ENCODE data around the gene FCRL5.

FCRL5 gene

DNA sequence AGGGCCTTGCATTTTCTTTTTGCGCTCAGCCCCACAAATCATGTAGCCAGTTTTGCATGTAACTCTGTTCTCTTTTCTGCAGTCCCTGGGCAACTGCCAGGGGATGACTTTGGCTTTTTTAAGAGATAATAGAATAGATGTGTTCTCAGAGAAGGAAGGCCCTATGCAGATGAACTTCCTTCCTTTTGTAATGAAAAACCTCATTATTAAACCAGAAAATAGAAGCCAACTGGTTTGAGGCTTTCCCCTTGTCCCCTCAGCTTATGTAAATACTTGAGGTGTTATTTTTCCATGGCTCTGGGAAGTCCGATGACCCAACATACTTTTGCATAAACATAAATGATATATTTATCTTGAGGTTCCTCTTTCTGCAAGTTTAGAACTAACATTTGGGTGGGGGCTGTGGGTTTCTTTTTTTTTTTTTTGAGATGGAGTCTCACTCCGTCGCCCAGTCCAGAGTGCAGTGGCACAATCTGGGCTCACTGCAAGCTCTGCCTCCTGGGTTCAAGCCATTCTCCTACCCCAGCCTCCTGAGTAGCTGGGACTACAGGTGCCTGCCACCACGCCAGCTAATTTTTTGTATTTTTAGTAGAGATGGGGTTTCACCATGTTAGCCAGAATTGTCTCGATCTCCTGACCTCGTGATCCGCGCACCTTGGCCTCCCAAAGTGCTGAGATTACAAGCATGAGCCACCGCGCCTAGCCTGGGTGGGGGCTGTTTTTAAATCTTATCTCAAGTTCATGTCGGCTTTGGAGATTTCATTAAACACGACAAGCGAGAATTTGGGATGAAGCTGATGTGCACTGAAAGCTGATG, 14.4 kb upstream of the FCRL5 start:
- POLR2A ChIA-PET, result no interaction called here
- Histone ChIP-seq H3K4me3 (ENCODE audit: low read depth, low read length) (no peak overlapping the region), H3K9me3 (ENCODE audit: control insufficient read depth, insufficient read depth, low read depth, low read length) (no peaks in the 10 kb centered on the region), H3K4me1 (ENCODE audit: control insufficient read depth, insufficient read depth, low read length) (no peaks in the 10 kb centered on the region), H3K27ac (ENCODE audit: extremely low read depth, low read depth, low read length) (no peak overlapping the region), H3K36me3 (ENCODE audit: control insufficient read depth in 2 of 2, insufficient read depth in 1 of 2, low read length in 2 of 2) (no peaks in the 10 kb centered on the region)
- TF ChIP-seq, protein P1, sequence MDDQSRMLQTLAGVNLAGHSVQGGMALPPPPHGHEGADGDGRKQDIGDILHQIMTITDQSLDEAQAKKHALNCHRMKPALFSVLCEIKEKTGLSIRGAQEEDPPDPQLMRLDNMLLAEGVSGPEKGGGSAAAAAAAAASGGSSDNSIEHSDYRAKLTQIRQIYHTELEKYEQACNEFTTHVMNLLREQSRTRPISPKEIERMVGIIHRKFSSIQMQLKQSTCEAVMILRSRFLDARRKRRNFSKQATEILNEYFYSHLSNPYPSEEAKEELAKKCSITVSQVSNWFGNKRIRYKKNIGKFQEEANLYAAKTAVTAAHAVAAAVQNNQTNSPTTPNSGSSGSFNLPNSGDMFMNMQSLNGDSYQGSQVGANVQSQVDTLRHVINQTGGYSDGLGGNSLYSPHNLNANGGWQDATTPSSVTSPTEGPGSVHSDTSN (CRISPR knock-in tag; IDR thresholded peaks at IDR 0.05), result no peak
- TF ChIP-seq ZNF239 (tag by site-specific recombination; IDR thresholded peaks at IDR 0.05) (no peak), ZNF560 (tag by site-specific recombination; IDR thresholded peaks at IDR 0.05; ENCODE audit: borderline replicate concordance) (no peak), BCL11B (tag by site-specific recombination; IDR thresholded peaks at IDR 0.05; ENCODE audit: low read depth) (no peak), ZNF701 (tag by site-specific recombination; IDR thresholded peaks at IDR 0.05) (no peak), SP3 (tag by site-specific recombination; IDR thresholded peaks at IDR 0.05) (no peak), MZF1 (tag by site-specific recombination; IDR thresholded peaks at IDR 0.05; ENCODE audit: borderline replicate concordance) (no peak), ZBTB10 (tag by site-specific recombination; IDR thresholded peaks at IDR 0.05) (no peak), HOXD13 (CRISPR knock-in tag; IDR thresholded peaks at IDR 0.05; ENCODE audit: borderline replicate concordance) (no peak), MYNN (tag by site-specific recombination; IDR thresholded peaks at IDR 0.05; ENCODE audit: borderline replicate concordance) (no peak), FEZF1 (tag by site-specific recombination; IDR thresholded peaks at IDR 0.05) (no peak), ZSCAN30 (tag by site-specific recombination; IDR thresholded peaks at IDR 0.05) (no peak), SP7 (tag by site-specific recombination; IDR thresholded peaks at IDR 0.05) (no peak), ZNF133 (tag by site-specific recombination; IDR thresholded peaks at IDR 0.05) (no peak), ZNF324 (tag by site-specific recombination; IDR thresholded peaks at IDR 0.05) (no peak), ZNF830 (tag by site-specific recombination; IDR thresholded peaks at IDR 0.05; ENCODE audit: low read depth) (no peak)
- CTCF ChIA-PET, result interaction anchor here (1.8 to 3.5 kb wide), 2 partner anchors 14 kb away, joined by 7 to 27 read pairs; no protein-coding TSS in a partner anchor

GRCh38 chr1:157562515-157562914, 10.2 kb upstream of the FCRL5 start:
- H3K4me1 ChIP-seq (ENCODE audit: control insufficient read depth, insufficient read depth, low read length), result no peaks in the 10 kb centered on the region
- CTCF ChIA-PET, result interaction anchor here (1.0 to 1.5 kb wide), 4 partner anchors 18 to 386 kb away, joined by 3 to 7 read pairs (median 3); no protein-coding TSS in a partner anchor
- no peaks in the 10 kb centered on the region for H3K9me3 ChIP-seq (ENCODE audit: control insufficient read depth, insufficient read depth, low read depth, low read length)
- no peak overlapping the region for H3K4me3 ChIP-seq (ENCODE audit: low read depth, low read length)
- H3K36me3 ChIP-seq (ENCODE audit: control insufficient read depth in 2 of 2, insufficient read depth in 1 of 2, low read length in 2 of 2), result no peaks in the 10 kb centered on the region
- no peak overlapping the region for H3K27ac ChIP-seq (ENCODE audit: extremely low read depth, low read depth, low read length)
- POLR2A ChIA-PET, result no interaction called here
- TF ChIP-seq, protein P2, sequence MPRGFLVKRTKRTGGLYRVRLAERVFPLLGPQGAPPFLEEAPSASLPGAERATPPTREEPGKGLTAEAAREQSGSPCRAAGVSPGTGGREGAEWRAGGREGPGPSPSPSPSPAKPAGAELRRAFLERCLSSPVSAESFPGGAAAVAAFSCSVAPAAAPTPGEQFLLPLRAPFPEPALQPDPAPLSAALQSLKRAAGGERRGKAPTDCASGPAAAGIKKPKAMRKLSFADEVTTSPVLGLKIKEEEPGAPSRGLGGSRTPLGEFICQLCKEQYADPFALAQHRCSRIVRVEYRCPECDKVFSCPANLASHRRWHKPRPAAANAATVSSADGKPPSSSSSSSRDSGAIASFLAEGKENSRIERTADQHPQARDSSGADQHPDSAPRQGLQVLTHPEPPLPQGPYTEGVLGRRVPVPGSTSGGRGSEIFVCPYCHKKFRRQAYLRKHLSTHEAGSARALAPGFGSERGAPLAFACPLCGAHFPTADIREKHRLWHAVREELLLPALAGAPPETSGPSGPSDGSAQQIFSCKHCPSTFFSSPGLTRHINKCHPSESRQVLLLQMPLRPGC (tag by site-specific recombination; IDR thresholded peaks at IDR 0.05), result no peak
- TF ChIP-seq OSR2 (tag by site-specific recombination; IDR thresholded peaks at IDR 0.05) (no peak), ZNF146 (tag by site-specific recombination; IDR thresholded peaks at IDR 0.05) (no peak)
